Choroid plexus epithelial cell (primary cell): ENCODE results near the gene TFPI.
"Not testable (repeated sequence)": the region's sequence is repeated elsewhere in the genome, so short reads cannot be mapped to it uniquely, and the experiment has no call there.

Experiments used
- DNase-seq: peaks from one replicate; pipeline ENCODE4 v3.0.0-alpha.2; 2010; ENCODE audit warnings: low read depth
- H3K4me3 ChIP-seq: 2 replicates; pipeline ENCODE4 v1.5.1; 2011; ENCODE audit warnings: low read depth, mild to moderate bottlenecking, control low read depth, low read length, moderate library complexity
- CTCF ChIP-seq: conservative IDR thresholded peaks from 2 replicates; pipeline ENCODE4 v1.5.1; 2011; ENCODE audit warnings: low read depth, mild to moderate bottlenecking, control low read depth, inconsistent platforms, low read length, moderate library complexity

Gene TFPI

GRCh38 chr2:187514930-187515329 is 39.3 kb downstream of the TFPI start:
- no peak for TF ChIP-seq CTCF
- H3K4me3 ChIP-seq, result no peak overlapping the region
- no peak for DNase-seq

GRCh38 chr2:187514235-187514829 is 39.9 kb downstream of the TFPI start:
- not testable (repeated sequence) for DNase-seq, H3K4me3 ChIP-seq

GRCh38 chr2:187513460-187514234 is 40.6 kb downstream of the TFPI start:
- peak; percentile 46 for DNase-seq
- H3K4me3 ChIP-seq, result not testable (repeated sequence)

GRCh38 chr2:187511356-187512315 is 42.6 kb downstream of the TFPI start:
- no peak for DNase-seq
- no peak overlapping the region for H3K4me3 ChIP-seq
- no peak for TF ChIP-seq CTCF

- not testable (repeated sequence) for H3K4me3 ChIP-seq, DNase-seq
These were observed 43.5 kb downstream of the TFPI start for GRCh38 chr2:187510419-187511355.

GRCh38 chr2:187509667-187510417 is 44.4 kb downstream of the TFPI start:
- H3K4me3 ChIP-seq, result no peak overlapping the region
- DNase-seq, result peak; percentile 22
- no peak for TF ChIP-seq CTCF

- TF ChIP-seq CTCF, result no peak
- H3K4me3 ChIP-seq, result no peak overlapping the region
- DNase-seq, result no peak
These were observed 47.8 kb downstream of the TFPI start for GRCh38 chr2:187506416-187506815.
